Testis (tissue), 2 donors: ENCODE results near the gene SH3BGR.

Experiments used
- CTCF ChIP-seq, 3 experiments: fragments of 450-650 bp in 2 of 3; fragments of 200-600 bp in 1 of 3; sonication (generic) in 1 of 3; IDR thresholded peaks; one replicate each; pipeline ENCODE4 v1.5.1; 2016 to 2019; ENCODE audit warnings: antibody characterized with exemption in 3 of 3, mild to moderate bottlenecking in 2 of 3, moderate library complexity in 1 of 3
- POLR2A ChIP-seq: fragments of 450-650 bp; IDR thresholded peaks from one replicate; pipeline ENCODE4 v1.6.1; 2017; ENCODE audit warnings: antibody characterized with exemption, mild to moderate bottlenecking, moderate library complexity

GRCh38 chr21:39471598-39471997, 19.8 kb downstream of the SH3BGR start:
- no peak for TF ChIP-seq CTCF (IDR thresholded peaks at IDR 0.05)
- no peak for TF ChIP-seq POLR2A
